NCI-H1694 (cell line): ENCODE measurements around the gene DDAH1.

ENCODE experiments used
- DNase-seq: peaks from one replicate; lab custom pipeline; 2025; lab: John Stamatoyannopoulos, UW

The DDAH1 gene

GRCh38 chr1:85274969-85275453, 189.9 kb downstream of the DDAH1 start:
- no peak for DNase-seq

GRCh38 chr1:85273397-85273796, 191.6 kb downstream of the DDAH1 start:
- no peak for DNase-seq

GRCh38 chr1:85268801-85269585, 196.0 kb downstream of the DDAH1 start:
- DNase-seq = no peak
